Measurements from ENCODE around the gene RALGPS1. TPM values are rescaled to one million over a fixed set of nuclear protein-coding genes. Genes with fewer than 3 reads are reported as not detected.

Gene RALGPS1
- total and polyA plus RNA-seq, 7 donors = 3.9 to 7.7 (median 5.4) TPM

- 63 to 70% (median 68%) methylated on average over 4 of the region's 4 CpGs for WGBS, 3 donors
- no peaks in the 10 kb centered on the region for H3K27me3 ChIP-seq (ENCODE audit: insufficient read depth in 3 of 3, low read length in 2 of 3)
- no peak overlapping the region for H3K27ac ChIP-seq
- H3K36me3 ChIP-seq (ENCODE audit: insufficient read depth in 1 of 2, low read depth in 1 of 2) = peaks cover 0 to 17% of the 10 kb centered on the region in 2 donors
- no peak overlapping the region for H3K4me3 ChIP-seq
- peaks cover 14% of the 10 kb centered on the region for H3K4me1 ChIP-seq
- intact Hi-C loops (cut with DNase I) = no loop called here
- no peak for TF ChIP-seq CTCF (IDR thresholded peaks at IDR 0.05)
- no peaks in the 10 kb centered on the region for H3K9me3 ChIP-seq
- DNase-seq (no peak), ATAC-seq (no peak)
Measured at GRCh38 chr9:126875756-126876510, 38.6 kb upstream of the RALGPS1 start.

GRCh38 chr9:126876531-126876930 is 38.1 kb upstream of the RALGPS1 start:
- ATAC-seq (no peak), DNase-seq (no peak)
- intact Hi-C loops (cut with DNase I) = no loop called here
- no peak for TF ChIP-seq CTCF (IDR thresholded peaks at IDR 0.05)
- Histone ChIP-seq H3K9me3 (no peaks in the 10 kb centered on the region), H3K27ac (no peak overlapping the region), H3K36me3 (ENCODE audit: insufficient read depth in 1 of 2, low read depth in 1 of 2) (peaks cover 0 to 19% of the 10 kb centered on the region in 2 donors), H3K4me1 (peaks cover 15% of the 10 kb centered on the region), H3K4me3 (no peak overlapping the region), H3K27me3 (ENCODE audit: insufficient read depth in 3 of 3, low read length in 2 of 3) (no peaks in the 10 kb centered on the region)
- 61 to 74% (median 61%) methylated on average over 4 of the region's 4 CpGs for WGBS, 3 donors

DNA sequence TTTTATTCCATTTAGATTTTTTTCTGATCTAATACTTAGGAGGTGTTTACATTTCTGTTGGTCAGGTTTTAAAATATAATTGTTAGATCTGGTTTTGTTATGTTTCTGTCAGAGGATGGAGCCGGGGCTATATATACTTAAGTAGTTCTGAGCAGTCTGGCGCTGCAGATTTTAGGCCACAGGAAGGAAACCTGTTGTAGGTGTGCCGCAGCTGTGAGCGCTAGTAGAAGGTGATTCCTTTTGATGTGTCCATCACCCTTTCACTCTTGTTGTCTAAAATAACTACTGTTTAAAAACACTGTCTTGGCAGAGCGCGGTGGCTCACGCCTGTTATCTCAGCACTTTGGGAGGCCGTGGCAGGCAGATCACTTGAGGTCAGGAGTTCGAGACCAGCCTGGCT is 37.2 kb upstream of the RALGPS1 start:
- 90 to 96% (median 90%) methylated on average over 9 of the region's 9 CpGs for WGBS, 3 donors
- no peak overlapping the region for H3K27ac ChIP-seq
- ATAC-seq = no peak

GRCh38 chr9:126879288-126879687 is 35.3 kb upstream of the RALGPS1 start:
- no peaks in the 10 kb centered on the region for H3K9me3 ChIP-seq
- H3K4me3 ChIP-seq = no peak overlapping the region
- DNase-seq = no peak
- intact Hi-C loops (cut with DNase I) = no loop called here
- peaks cover 38% of the 10 kb centered on the region for H3K4me1 ChIP-seq
- no peaks in the 10 kb centered on the region for H3K27me3 ChIP-seq (ENCODE audit: insufficient read depth in 3 of 3, low read length in 2 of 3)
- ATAC-seq = peak in 2 of 4 donors; percentile 14 to 53
- no peak for TF ChIP-seq CTCF (IDR thresholded peaks at IDR 0.05)
- WGBS, 3 donors = 62 to 69% (median 65%) methylated on average over 9 of the region's 9 CpGs
- no peak overlapping the region for H3K27ac ChIP-seq
- H3K36me3 ChIP-seq (ENCODE audit: insufficient read depth in 1 of 2, low read depth in 1 of 2) = peaks cover 0 to 19% of the 10 kb centered on the region in 2 donors

More for the DNA sequence above, 37.2 kb upstream of the RALGPS1 start:
- no peak for DNase-seq
- H3K36me3 ChIP-seq (ENCODE audit: insufficient read depth in 1 of 2, low read depth in 1 of 2) = peaks cover 0 to 19% of the 10 kb centered on the region in 2 donors
- intact Hi-C loops (cut with DNase I) = no loop called here
- no peaks in the 10 kb centered on the region for H3K27me3 ChIP-seq (ENCODE audit: insufficient read depth in 3 of 3, low read length in 2 of 3)
- no peaks in the 10 kb centered on the region for H3K9me3 ChIP-seq
- H3K4me3 ChIP-seq = no peak overlapping the region
- no peak for TF ChIP-seq CTCF (IDR thresholded peaks at IDR 0.05)
- H3K4me1 ChIP-seq = peaks cover 24% of the 10 kb centered on the region
